Effector CD4-positive, alpha-beta T cell (primary cell): ENCODE results near the gene ZNG1E.
"Not testable (repeated sequence)": the region's sequence is repeated elsewhere in the genome, so short reads cannot be mapped to it uniquely, and the experiment has no call there.

Experiments
- DNase-seq: peaks from one replicate; pipeline ENCODE4 v3.0.0-alpha.2; 2020
- total RNA-seq: gene quantifications from one replicate; lab custom pipeline; 2026; lab: John Stamatoyannopoulos, UW

ZNG1E gene
- 8.8 reads per million, percentile 29 among the genes with 10 or more reads in this experiment for total RNA-seq

DNA sequence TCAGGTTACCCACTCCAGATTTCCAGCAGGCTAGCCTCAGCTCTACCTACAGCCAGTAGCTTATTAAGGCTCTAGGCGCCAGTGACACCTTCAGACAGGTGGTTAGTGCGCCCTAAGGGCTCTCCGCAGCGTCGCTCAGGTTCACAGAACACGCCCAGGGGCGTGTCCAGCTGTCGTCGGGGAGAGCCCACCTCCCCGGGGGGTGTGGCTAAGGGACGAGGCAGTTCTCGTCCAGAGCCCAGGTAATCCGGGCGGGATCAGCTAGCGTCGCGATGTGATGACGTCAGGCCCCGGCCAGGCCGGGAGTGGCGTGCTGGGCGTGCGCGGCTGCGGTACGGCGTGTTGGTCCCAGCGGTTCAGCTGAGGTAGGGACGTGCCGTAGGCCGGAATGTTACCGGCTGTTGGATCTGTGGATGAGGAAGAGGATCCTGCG, at the start of gene ZNG1E:
TSS of gene ZNG1E (plus strand) at position 340 of the 433 bp plus-strand sequence. CDS start at position 389, 49 bp downstream.
- DNase-seq: peak; percentile 60

DNA sequence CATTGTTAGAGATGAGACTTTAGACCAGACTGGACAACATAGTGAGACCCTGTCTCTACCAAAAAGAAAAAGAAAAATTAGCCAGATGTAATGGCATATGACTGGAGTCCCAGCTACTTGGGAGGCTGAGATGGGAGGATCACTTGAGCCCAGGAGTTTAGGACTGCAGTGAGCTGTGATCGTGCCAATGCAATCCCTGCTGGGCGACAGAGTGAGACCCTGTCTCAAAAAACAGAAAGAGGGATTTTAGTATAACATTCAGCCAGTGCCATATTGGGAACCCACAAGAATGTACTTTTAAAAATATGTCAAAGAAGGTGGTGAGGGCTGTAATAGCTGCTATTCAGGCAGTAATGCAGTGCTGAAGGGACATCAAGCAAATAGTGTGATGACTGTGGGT, 2.1 kb upstream of the ZNG1E start:
- DNase-seq: not testable (repeated sequence)

DNA sequence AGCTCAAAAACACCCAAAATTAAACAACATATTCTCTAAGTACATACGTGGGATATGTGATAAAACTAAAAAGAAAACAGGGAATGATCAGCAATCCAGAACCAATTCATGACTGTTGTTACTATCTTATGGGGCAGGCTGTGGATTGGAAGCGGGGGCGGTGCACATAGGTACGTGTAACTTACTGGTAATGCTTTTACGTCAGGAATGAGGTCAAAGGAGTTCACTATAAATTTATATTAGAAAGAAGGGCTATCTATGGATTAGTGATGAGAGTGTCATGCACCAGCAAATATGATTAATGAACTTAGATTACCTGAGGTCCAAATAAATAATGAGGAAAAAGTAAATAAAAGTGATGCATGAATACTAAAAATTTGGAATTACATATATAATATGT, 710 bp upstream of the ZNG1E start:
- DNase-seq: not testable (repeated sequence)

GRCh38 chr9:65676389-65676788, 661 bp downstream of the ZNG1E start:
- DNase-seq: peak; percentile 1

DNA sequence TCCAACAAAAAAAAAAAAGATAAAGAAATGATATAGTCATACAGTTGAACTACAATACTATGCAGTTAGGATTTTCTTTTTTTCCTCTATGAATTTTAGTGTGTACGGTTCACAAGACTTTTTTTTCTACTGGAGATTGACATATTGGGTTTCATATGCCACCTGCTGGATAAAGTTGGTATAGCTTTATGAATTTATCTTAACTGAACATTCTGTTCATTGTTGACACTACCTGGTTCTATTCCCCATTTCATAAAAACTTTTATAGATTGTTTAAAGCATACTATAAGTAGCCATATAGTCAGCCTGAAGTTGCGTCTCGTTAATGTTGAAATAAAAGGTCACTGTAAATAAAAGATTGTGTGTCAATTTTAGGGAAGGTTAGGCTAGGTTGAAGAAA, 2.8 kb downstream of the ZNG1E start:
- DNase-seq: not testable (repeated sequence)

DNA sequence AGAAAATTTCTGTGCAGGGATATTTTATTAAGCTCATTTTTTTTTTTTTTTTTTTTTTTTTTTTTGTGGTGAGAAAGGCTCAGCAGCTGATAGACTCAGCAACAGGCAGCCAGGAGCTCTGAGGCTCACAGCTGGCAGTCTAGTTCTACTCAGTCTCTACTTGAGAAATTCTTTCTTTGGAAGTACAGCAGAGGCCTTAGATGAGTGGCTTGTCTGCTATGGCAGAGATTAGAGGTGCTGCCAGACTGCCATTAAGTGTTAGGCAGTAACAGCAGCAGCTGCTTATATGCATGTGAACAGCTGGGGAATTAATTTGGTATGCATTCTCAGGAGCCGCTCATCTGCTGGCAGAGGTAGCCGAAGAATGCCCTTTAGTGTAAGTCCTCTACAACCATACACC, 27.8 kb downstream of the ZNG1E start:
- not testable (repeated sequence) for DNase-seq

- DNase-seq: not testable (repeated sequence)
Observed at GRCh38 chr9:65714445-65714844, 38.7 kb downstream of the ZNG1E start.

DNA sequence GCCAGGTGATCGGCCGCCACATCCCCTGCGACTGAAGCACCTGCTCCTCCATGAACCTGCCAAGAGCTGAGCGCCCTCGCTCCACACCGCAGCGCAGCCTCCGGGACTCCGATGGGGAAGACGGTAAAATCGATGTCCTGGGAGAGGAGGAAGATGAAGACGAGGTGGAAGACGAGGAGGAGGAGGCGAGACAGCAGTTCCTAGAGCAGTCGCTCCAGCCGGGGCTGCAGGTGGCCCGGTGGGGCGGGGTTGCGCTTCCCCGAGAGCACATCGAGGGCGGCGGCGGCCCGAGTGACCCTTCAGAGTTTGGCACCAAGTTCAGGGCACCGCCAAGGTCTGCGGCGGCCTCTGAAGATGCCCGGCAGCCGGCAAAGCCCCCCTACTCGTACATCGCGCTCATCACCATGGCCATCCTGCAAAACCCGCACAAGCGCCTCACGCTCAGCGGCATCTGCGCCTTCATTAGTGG, 61.4 kb downstream of the ZNG1E start, which contains the start of gene FOXD4L4:
TSS of gene FOXD4L4 (plus strand) at position 51 of the 469 bp plus-strand sequence. CDS start at position 51, 0 bp downstream.
- not testable (repeated sequence) for DNase-seq

DNA sequence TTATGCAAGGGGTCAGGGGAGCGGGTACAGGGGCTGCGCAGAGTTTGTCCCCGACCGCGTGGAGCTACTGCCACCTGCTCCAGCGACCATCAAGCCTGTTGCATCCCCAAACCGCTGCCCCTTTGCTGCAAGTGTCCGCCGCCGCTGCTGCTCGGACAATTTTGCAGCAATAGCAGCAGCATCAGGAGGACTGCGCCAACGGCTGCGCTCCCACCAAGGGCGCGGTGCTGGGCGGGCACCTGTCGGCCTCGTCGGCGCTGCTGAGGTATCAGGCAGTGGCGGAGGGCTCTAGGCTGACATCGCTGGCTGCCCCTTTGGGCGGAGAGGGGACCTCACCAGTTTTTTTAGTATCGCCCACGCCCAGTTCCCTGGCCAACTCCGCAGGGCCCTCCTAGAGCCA, 62.4 kb downstream of the ZNG1E start:
- DNase-seq: not testable (repeated sequence)
